ENCODE results near the gene DTD2. TPM values are rescaled to one million over a fixed set of nuclear protein-coding genes. Genes with fewer than 3 reads are reported as not detected.
"Not testable (repeated sequence)": the region's sequence is repeated elsewhere in the genome, so short reads cannot be mapped to it uniquely, and the experiment has no call there.

DTD2 gene
- total RNA-seq, 1 donor from 2014 or later: 32.6 TPM

- DNase-seq (ENCODE audit: low read depth, low spot score): no peak
These were observed 15.0 kb downstream of the DTD2 start for GRCh38 chr14:31442284-31442683.

GRCh38 chr14:31441273-31442111 lies 15.8 kb downstream of the DTD2 start:
- no peak for DNase-seq (ENCODE audit: low read depth, low spot score)

- no peak for DNase-seq (ENCODE audit: low read depth, low spot score)
These were observed 17.0 kb downstream of the DTD2 start for GRCh38 chr14:31440280-31440679.

- no peak for DNase-seq (ENCODE audit: low read depth, low spot score)
These were observed 17.7 kb downstream of the DTD2 start for GRCh38 chr14:31439561-31439960.

GRCh38 chr14:31437045-31437691 lies 20.1 kb downstream of the DTD2 start:
- not testable (repeated sequence) for DNase-seq (ENCODE audit: low read depth, low spot score)

GRCh38 chr14:31435276-31435675 lies 22.0 kb downstream of the DTD2 start:
- no peak for DNase-seq (ENCODE audit: low read depth, low spot score)

GRCh38 chr14:31430634-31431264 lies 26.6 kb downstream of the DTD2 start:
- no peak for DNase-seq (ENCODE audit: low read depth, low spot score)

- DNase-seq (ENCODE audit: low read depth, low spot score): no peak
These were observed 27.5 kb downstream of the DTD2 start for GRCh38 chr14:31429791-31430190.

- no peak for DNase-seq (ENCODE audit: low read depth, low spot score)
These were observed 29.3 kb downstream of the DTD2 start for GRCh38 chr14:31428011-31428410.

- no peak for DNase-seq (ENCODE audit: low read depth, low spot score)
These were observed 30.6 kb downstream of the DTD2 start for GRCh38 chr14:31426663-31427062.

GRCh38 chr14:31425905-31426304 lies 31.4 kb downstream of the DTD2 start:
- DNase-seq (ENCODE audit: low read depth, low spot score): no peak

- no peak for DNase-seq (ENCODE audit: low read depth, low spot score)
These were observed 36.1 kb downstream of the DTD2 start for GRCh38 chr14:31421200-31421599.

GRCh38 chr14:31420319-31421111 lies 36.8 kb downstream of the DTD2 start, which contains the start of gene HEATR5A:
Gene HEATR5A (minus strand): TSS chr14:31420550. CDS start chr14:31402975, 17,575 bp downstream.
- DNase-seq (ENCODE audit: low read depth, low spot score): peak; percentile 82

- DNase-seq (ENCODE audit: low read depth, low spot score): no peak
These were observed 37.4 kb downstream of the DTD2 start for GRCh38 chr14:31419967-31420318.

- DNase-seq (ENCODE audit: low read depth, low spot score): no peak
These were observed 37.9 kb downstream of the DTD2 start for GRCh38 chr14:31419179-31419966.

- DNase-seq (ENCODE audit: low read depth, low spot score): no peak
These were observed 38.9 kb downstream of the DTD2 start for GRCh38 chr14:31418440-31418839.

- no peak for DNase-seq (ENCODE audit: low read depth, low spot score)
These were observed 43.0 kb downstream of the DTD2 start for GRCh38 chr14:31414190-31414833.

GRCh38 chr14:31411218-31411727 lies 46.0 kb downstream of the DTD2 start:
- DNase-seq (ENCODE audit: low read depth, low spot score): no peak

- DNase-seq (ENCODE audit: low read depth, low spot score): no peak
These were observed 47.2 kb downstream of the DTD2 start for GRCh38 chr14:31410048-31410650.

GRCh38 chr14:31408421-31408820 lies 48.9 kb downstream of the DTD2 start:
- DNase-seq (ENCODE audit: low read depth, low spot score): no peak
